ENCODE measurements around the gene NRIP1.

DNA sequence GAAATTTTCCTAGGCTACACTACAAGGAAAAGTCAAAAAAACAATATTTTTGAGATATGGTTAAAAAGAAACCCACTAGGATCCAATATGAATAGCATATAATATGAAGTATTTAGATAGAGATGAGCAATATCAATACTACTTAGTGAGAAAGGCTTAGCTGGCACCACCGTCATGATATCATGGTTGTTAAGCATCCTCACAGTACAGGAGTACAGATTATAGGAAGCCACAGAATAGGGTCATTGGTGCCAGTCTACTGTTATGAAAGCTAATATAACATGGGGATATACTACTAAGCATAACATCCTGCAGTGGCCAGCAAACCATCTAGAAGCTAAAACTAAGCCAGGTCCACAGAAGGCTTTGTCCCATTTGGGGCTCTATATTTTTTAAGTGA is 28.4 kb upstream of the NRIP1 start:
- TF ChIP-seq POLR2A (IDR thresholded peaks at IDR 0.05) = no peak
- TF ChIP-seq, protein P1, sequence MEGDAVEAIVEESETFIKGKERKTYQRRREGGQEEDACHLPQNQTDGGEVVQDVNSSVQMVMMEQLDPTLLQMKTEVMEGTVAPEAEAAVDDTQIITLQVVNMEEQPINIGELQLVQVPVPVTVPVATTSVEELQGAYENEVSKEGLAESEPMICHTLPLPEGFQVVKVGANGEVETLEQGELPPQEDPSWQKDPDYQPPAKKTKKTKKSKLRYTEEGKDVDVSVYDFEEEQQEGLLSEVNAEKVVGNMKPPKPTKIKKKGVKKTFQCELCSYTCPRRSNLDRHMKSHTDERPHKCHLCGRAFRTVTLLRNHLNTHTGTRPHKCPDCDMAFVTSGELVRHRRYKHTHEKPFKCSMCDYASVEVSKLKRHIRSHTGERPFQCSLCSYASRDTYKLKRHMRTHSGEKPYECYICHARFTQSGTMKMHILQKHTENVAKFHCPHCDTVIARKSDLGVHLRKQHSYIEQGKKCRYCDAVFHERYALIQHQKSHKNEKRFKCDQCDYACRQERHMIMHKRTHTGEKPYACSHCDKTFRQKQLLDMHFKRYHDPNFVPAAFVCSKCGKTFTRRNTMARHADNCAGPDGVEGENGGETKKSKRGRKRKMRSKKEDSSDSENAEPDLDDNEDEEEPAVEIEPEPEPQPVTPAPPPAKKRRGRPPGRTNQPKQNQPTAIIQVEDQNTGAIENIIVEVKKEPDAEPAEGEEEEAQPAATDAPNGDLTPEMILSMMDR (IDR thresholded peaks at IDR 0.05 in 8 of 11, conservative IDR thresholded peaks at IDR 0.05 in 3 of 11) = no peak

Measured in spleen (tissue), 7 donors.